A549 (cell line): ENCODE data around the gene MAP3K4.

Experiments used
- BHLHE40 ChIP-seq: IDR thresholded peaks from 2 replicates; pipeline ENCODE4 v1.6.1; 2012; ENCODE audit warnings: low read depth, low read length, inconsistent platforms
- CTCF ChIP-seq: fragments of >200 bp; sonication (Bioruptor Twin); formaldehyde crosslinking; IDR thresholded peaks from 3 replicates; pipeline ENCODE4 v1.5.1; 2016
- KDM1A ChIP-seq: fragments of 200-600 bp; sonication (generic); IDR thresholded peaks from 2 replicates; pipeline ENCODE4 v1.6.1; 2016; ENCODE audit warnings: low read depth, mild to moderate bottlenecking
- PHF8 ChIP-seq: fragments of 200-600 bp; sonication (generic); IDR thresholded peaks from 2 replicates; pipeline ENCODE4 v1.6.1; 2016; ENCODE audit warnings: low read depth, mild to moderate bottlenecking, antibody characterized with exemption, moderate library complexity, borderline replicate concordance
- POLR2A ChIP-seq: IDR thresholded peaks from 2 replicates; pipeline ENCODE4 v1.6.1; 2012; ENCODE audit warnings: mild to moderate bottlenecking, low read length
- POLR2AphosphoS2 ChIP-seq: conservative IDR thresholded peaks from 2 replicates; pipeline ENCODE4 v1.6.1; 2012; ENCODE audit warnings: low read length, improper control_type of control experiment, inconsistent platforms
- REST ChIP-seq: fragments of 200-600 bp; sonication (generic); IDR thresholded peaks from 2 replicates; pipeline ENCODE4 v1.6.1; 2016; ENCODE audit warnings: antibody characterized with exemption, mild to moderate bottlenecking, moderate library complexity
- RFX5 ChIP-seq: fragments of 450-650 bp; IDR thresholded peaks from 2 replicates; pipeline ENCODE4 v1.7.1; 2014; ENCODE audit warnings: antibody characterized with exemption, mild to moderate bottlenecking, moderate library complexity
- SMC3 ChIP-seq: fragments of >200 bp; sonication (Bioruptor Twin); formaldehyde crosslinking; IDR thresholded peaks from 3 replicates; pipeline ENCODE4 v1.6.1; 2018; ENCODE audit warnings: inconsistent platforms
- ZC3H11A ChIP-seq: fragments of 450-650 bp; IDR thresholded peaks from 2 replicates; pipeline ENCODE4 v1.6.1; 2014; ENCODE audit warnings: antibody characterized with exemption, mild to moderate bottlenecking
- ZFP36 ChIP-seq: fragments of 450-650 bp; IDR thresholded peaks from 2 replicates; pipeline ENCODE4 v1.6.1; 2014; ENCODE audit warnings: borderline replicate concordance; ENCODE audit not compliant: partially characterized antibody

DNA sequence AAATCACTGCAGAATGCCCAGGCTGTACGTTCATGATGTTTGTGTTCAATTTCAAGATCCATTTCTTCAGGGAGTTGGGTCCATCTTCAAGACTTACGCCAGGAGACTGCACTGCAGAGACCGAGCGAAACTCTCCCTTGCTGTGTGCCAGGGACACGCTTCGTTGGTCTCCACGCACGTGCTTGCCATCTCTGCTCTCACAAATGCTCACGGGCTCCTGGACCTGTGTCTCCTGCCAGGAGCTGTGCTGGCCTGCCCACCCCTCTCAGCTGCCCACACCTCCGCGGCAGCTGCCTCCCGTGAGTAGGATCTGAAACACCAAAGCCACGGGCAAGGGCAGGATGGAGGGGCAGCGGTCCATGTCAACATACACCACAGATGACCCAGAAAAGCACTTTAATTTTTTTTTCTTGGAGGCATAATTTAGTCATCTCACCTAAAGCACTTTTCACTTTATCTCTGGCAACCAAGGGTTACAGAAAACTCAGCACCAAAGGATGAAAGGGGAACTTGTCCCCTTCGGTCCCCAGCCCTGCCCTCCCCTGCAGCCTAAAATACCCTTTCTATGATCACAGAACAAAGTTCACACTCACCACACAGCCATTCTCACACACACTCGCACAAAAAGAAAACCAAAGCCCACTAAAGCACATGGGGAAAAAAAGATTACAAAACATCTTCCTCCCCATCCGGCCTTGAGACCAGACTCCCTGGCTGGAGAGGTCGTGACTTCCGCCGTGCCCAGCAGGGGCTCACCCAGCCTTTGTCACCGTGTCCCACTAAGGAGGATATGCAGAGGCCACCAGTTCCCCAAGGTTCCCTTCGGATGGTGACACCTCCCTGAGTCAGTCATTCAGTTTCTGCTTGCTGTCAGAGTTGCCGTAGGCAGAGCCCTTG lies 144.4 kb downstream of the MAP3K4 start:
- TF ChIP-seq REST, result no peak
- TF ChIP-seq POLR2A, result no peak
- TF ChIP-seq PHF8, result no peak
- TF ChIP-seq RFX5, result no peak
- TF ChIP-seq ZC3H11A, result no peak
- TF ChIP-seq SMC3, result no peak
- TF ChIP-seq CTCF, result no peak
- no peak for TF ChIP-seq BHLHE40
- TF ChIP-seq ZFP36, result no peak
- no peak for TF ChIP-seq POLR2AphosphoS2
- no peak for TF ChIP-seq KDM1A
